GM18499 (cell line): ENCODE measurements around the gene RIMS4.

Source experiments
- ATAC-seq: cut with Tn5 transposase; IDR thresholded peaks from one replicate; pipeline ENCODE4 v1.9.1; 2021; ENCODE audit warnings: moderate number of reproducible peaks; ENCODE audit not compliant: insufficient read depth, unreplicated experiment

The RIMS4 gene

GRCh38 chr20:44799691-44800090 is 10.7 kb downstream of the RIMS4 start:
- ATAC-seq = no peak

GRCh38 chr20:44796758-44797457 is 13.4 kb downstream of the RIMS4 start:
- ATAC-seq = no peak

GRCh38 chr20:44796311-44796710 is 14.0 kb downstream of the RIMS4 start:
- ATAC-seq = no peak

- ATAC-seq = no peak
Observed at GRCh38 chr20:44795836-44796235, 14.5 kb downstream of the RIMS4 start.

- ATAC-seq = no peak
Observed at GRCh38 chr20:44792796-44793195, 17.6 kb downstream of the RIMS4 start.

GRCh38 chr20:44790638-44791393 is 19.5 kb downstream of the RIMS4 start:
- ATAC-seq = no peak

- ATAC-seq = no peak
Observed at GRCh38 chr20:44788706-44789456, 21.5 kb downstream of the RIMS4 start.

- no peak for ATAC-seq
Observed at GRCh38 chr20:44787299-44787698, 23.0 kb downstream of the RIMS4 start.

- no peak for ATAC-seq
Observed at GRCh38 chr20:44785768-44786167, 24.6 kb downstream of the RIMS4 start.

- no peak for ATAC-seq
Observed at GRCh38 chr20:44784688-44785087, 25.7 kb downstream of the RIMS4 start.

- ATAC-seq = no peak
Observed at GRCh38 chr20:44781791-44782190, 28.6 kb downstream of the RIMS4 start.

- ATAC-seq = no peak
Observed at GRCh38 chr20:44781118-44781517, 29.2 kb downstream of the RIMS4 start.

GRCh38 chr20:44780226-44780625 is 30.1 kb downstream of the RIMS4 start:
- no peak for ATAC-seq

- ATAC-seq = no peak
Observed at GRCh38 chr20:44776980-44777379, 33.4 kb downstream of the RIMS4 start.

- ATAC-seq = no peak
Observed at GRCh38 chr20:44773070-44773829, 37.1 kb downstream of the RIMS4 start.

- no peak for ATAC-seq
Observed at GRCh38 chr20:44772636-44773035, 37.7 kb downstream of the RIMS4 start.

GRCh38 chr20:44771172-44771535 is 39.2 kb downstream of the RIMS4 start:
- ATAC-seq = no peak

GRCh38 chr20:44770484-44771171 is 39.7 kb downstream of the RIMS4 start:
- ATAC-seq = no peak

GRCh38 chr20:44769481-44769863 is 40.9 kb downstream of the RIMS4 start:
- no peak for ATAC-seq
